DOHH2 (cell line): Measurements from ENCODE around the gene PRKCH.

ENCODE experiments used
- CTCF ChIP-seq: fragments of 200-600 bp; sonication (generic); IDR thresholded peaks from one replicate; pipeline ENCODE4 v1.5.1; 2014; ENCODE audit warnings: antibody characterized with exemption, mild to moderate bottlenecking, low read depth, low read length; ENCODE audit not compliant: poor library complexity, severe bottlenecking
- EZH2phosphoT487 ChIP-seq: fragments of 200-600 bp; sonication (generic); IDR thresholded peaks from 2 replicates; pipeline ENCODE4 v1.6.1; 2017; ENCODE audit warnings: borderline replicate concordance, mild to moderate bottlenecking, antibody characterized with exemption, low read length, moderate library complexity, mixed read lengths

GRCh38 chr14:61375218-61375617 lies 53.8 kb downstream of the PRKCH start:
- no peak for TF ChIP-seq CTCF
- no peak for TF ChIP-seq EZH2phosphoT487
